Stimulated activated CD4-positive, alpha-beta T cell treated with anti-CD3 and anti-CD28 coated beads, Interleukin-4, amount 100 ng/mL, for 24 hours (primary cell): ENCODE measurements around the gene CHTF8.
"Not testable (repeated sequence)": the region's sequence is repeated elsewhere in the genome, so short reads cannot be mapped to it uniquely, and the experiment has no call there.

ENCODE experiments used
- DNase-seq: peaks from one replicate; pipeline ENCODE4 v3.0.0-alpha.2; 2020

Gene CHTF8, protein sequence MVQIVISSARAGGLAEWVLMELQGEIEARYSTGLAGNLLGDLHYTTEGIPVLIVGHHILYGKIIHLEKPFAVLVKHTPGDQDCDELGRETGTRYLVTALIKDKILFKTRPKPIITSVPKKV

DNA sequence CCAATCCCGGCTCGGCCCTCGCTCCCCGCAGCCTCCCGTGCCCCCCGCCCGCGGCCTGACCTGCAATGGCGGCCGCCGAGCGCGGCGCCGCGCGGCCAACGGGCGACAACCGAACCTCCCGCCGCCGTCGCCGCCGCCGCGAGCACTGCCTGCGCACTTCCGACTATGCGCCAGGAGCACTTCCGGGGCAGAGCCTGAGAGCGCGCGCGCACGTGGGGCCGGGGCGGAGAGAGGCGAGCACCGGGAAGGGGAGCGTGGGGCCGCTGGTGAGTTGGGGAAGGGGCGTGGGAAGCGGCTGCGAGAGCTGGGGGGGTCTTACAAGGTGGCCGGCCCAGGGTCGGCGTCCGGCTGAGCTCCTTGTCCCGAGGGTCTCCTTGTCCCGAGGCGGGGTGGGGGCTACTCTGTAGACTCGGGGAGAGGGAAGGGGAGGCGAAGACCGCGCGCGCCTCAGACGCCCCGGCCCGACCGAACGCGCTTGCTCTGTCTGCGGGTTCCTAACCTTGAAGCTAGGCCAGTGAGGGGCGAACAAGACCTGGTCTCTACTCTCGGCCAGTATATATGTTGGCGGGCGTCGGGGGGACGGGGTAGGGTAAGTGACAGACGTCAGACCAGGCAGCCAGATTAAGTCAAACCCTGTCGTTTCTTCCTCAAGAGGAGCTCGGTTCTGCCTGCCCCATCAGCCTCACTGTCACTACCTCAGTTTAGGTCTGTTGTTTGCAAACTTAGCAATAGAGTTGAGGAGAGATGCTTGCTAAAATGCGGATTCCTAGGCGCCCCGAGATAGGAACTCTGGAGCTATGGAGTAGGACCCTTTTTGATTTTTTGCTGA is at the start of gene CHTF8, which contains the start of gene UTP4:
Gene CHTF8 (minus strand): TSS at position 165 of the 829 bp plus-strand sequence. CDS start 11,130 bp downstream, outside the sequence.
Gene UTP4 (plus strand): TSS at position 226 of the 829 bp plus-strand sequence. CDS start 811 bp downstream, outside the sequence.
- DNase-seq = peak; percentile 88

DNA sequence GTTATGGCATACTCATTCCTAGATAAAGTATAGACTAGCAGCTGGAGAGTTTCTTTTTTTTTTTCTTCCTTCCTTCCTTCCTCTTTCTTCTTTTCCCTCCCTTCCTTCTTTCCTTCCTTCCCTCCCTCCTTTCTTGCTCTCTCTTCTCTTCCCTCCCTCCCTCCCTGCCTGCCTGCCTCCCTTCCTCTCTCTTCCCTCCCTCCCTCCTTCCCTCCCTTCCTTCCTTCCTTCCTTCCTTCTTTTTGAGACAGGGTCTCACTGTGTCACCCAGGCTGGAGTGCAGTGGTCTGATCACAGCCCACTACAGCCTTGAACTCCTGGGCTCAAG is 47.6 kb upstream of the CHTF8 start:
- DNase-seq = no peak

DNA sequence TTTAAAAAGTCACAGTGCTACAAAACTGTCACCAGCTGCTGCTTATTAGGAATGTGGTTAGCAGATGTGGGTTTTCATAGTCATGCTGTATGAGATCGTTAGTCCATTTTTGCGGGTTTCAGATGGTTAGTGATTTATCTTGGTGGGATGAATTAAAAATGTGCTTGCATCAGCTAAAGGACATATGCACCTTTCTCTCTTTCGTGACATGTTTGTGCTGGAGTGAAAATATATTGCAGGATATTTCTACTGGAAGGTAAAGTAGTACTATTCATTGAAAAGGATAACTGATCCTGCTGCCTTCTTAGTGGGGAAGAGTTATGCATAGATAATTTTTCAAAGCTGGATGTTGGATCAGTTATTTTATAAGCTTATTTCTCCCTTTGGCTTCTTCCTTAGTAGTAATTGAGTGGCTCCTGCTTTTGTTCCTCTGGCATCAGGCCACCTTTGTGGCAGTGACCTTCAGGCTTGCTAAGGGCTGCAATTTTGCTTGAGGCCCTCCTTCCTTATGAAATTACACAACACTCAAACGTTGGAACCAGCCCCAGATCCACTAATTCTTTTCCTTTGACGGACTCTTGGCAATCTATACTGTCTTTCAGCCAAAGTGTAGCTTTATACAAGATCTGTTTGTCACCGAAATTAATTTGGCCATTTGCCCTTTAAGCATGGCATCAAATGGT is 47.1 kb upstream of the CHTF8 start:
- no peak for DNase-seq

DNA sequence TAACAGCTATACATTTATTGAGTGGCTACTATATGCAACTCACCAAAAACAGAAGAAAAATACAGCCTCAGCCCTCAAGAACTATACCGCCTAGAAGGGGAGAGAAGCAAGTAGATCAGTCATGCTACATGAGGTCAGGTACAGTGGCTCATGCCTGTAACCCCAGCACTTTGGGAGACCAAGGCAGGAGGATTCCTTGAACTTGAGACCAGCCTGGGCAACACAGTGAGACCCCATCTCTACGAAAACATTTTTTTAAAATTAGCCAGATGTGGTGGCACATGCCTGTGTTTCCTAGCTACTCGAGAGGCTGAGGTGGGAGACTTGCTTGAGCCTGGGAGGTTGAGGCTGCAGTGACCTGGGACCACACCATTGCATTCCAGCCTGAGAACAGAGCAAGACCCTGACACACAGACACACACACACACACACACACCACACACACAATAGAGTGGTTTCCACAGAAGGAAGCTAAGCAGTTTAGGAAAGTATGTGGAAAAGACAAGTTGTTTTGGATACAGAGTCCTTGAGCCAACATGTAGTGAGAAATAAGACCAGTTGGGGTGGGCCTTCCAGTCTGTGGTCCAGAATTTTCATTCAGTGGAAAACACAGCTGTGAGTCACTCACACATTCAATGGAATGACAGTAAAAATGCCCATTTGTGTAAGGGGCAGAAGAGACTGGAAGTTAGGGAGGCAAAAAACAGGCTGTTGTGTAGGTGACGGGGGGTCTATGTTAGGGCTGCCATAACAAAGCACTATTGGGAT is 43.8 kb upstream of the CHTF8 start:
- DNase-seq = no peak

DNA sequence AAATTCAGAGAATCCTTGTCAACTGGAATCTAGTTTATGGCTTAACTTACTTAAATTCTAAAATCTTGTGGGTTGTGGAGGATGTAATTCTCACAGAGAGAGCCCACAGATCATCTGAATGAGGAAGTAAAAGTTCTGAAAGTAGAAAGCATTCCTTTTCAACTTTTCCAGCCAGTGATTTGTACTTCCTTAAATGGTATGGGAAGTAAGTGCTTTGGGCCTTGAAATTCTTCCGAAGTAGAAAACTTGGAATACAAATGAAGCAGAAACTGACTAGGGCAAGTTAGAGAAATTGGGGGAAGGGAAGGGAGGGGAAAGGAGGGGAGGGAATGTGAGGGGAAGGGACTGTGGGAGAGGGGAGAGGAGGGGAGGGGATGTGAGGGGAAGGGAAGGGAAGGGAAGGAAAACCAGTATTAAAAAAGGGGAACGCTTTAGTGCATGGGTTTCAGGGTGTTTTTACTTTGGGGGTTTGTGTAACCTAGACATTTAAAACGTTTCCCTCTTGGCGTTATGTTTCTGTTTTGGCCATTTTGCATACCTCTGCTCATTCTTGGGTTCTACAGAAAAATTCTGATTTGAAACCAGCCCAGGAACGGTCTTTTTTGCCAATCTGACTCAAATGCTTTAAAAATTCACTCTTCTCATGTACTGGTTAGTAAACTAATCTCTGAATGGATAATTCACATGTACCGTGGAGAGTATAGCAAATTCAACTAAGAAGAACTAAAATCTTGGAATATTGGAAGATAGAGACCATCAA is 39.1 kb upstream of the CHTF8 start:
- no peak for DNase-seq

DNA sequence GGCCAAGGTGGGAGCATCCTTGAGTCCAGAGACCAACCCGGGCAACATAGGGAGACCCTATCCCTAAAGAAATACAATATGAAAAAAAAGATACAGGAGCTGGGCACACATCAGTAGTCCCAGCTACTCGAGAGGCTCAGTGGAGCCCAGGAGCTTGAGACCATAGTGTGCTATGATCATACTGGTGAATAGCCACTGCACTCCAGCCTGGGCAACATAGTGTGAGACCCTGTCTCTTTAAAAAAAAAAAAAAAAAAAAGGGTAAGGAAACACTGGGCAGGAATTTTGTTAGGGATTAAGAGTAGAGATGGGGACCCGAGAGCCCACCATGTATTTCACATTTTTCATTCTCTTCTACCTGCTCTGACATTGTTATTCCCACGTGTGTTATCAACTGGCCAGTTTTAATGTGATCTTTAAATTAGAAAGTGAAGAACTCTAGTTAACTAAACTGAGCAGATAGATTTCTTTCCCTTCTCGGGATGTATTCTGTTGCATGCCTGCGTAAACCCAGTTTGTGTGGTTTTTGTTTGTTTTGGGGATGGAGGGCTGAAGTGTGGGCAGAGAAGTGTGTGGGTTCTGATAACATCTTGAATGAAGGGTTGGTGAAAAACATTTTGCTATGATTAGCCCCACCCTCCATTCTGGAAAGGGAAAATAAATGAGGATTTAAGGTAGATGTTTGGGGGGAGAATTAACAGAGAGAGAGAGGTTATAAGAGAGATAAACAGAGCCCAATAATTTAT is 37.4 kb upstream of the CHTF8 start:
- no peak for DNase-seq

DNA sequence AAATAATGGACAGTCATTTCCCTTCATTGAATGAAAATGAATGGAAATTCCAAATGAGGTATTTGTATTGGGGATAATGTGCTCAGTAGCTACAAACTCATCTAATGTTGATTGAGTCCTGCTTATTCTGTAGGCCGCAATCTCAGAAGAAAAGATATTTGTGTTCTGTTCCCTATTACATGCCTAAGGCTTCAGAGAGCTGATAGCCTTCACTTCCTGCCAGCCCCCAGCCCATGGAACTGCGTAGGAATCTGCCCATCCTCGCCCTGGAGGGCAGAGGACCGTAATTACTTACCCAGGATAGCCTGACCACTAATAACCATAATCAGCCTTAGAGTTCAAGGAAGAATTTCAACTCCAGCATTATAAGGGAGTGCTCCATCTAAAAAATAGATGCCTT is 36.7 kb upstream of the CHTF8 start:
- no peak for DNase-seq

DNA sequence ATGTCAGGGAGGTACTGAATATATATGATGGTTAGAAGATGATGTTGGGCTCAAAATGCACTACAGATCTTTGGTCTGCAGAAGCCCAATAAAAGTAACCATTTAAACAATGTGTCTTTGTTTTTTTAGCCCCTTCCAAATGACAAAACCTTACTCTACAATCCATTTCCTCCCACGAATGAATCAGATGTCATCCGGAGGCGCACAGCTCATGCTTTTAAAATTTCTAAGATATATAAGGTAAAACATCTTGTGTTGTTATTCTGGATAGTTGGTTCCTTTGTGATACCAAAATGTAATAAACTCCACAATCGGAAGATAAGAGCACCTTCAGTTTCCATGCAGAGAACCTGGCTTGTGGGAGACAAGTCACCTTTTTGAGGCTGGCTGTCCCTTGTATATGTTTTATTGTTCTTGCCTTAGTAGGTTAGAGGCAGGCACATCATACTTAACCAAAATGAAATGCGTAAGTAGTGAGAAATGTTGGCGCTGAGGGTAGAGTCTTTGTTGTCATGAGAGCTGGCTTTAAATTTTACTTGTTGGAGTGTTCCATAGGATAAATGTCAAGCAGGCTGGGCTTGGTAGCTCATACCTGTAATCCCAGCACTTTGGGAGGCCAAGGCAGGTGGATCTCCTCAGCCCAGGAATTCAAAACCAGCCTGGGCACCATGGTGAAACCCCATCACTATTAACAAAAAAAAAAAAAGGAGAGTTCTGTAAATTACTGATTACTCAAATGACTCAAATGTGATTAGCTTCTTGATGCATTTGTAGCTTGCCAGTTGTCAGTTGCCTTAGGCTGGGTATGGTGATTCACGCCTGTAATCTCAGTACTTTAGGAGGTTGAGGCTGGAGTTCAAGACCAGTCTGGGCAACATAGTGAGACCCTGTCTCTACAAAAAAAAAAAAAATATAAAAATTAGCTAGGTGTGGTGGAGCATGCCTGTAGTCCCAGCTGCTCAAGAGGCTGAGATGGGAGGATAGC is 34.9 kb upstream of the CHTF8 start:
- DNase-seq = no peak

DNA sequence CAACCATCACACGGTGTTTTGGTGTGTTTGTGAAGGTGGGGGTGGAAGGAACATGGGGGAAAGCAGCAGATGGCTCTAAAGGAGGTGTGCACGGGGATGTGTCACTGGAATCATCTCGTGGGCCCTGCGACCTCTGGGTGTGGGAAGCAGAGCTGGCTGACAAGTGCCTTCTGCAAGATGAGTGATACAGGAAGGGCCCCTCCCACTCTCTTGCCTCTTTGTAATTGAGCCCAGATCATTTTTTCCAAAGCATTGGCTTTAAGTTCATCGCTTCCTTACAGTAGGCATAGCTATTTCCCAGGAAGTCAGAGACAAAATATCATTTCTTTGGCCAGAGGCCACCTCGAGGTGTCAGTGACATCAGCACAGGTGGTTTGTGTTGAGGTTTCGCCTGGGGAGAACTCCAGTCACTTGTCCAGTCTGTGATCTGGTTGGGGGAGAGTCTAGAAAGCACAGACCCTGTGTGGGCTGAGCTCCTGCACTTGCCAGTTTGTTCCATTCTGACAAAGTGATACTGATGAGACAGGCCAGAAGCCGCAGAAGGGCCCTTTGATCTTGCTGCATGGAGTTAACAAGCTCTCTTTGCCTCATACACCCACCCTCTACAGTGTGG is 33.9 kb upstream of the CHTF8 start:
- peak; percentile 87 for DNase-seq

DNA sequence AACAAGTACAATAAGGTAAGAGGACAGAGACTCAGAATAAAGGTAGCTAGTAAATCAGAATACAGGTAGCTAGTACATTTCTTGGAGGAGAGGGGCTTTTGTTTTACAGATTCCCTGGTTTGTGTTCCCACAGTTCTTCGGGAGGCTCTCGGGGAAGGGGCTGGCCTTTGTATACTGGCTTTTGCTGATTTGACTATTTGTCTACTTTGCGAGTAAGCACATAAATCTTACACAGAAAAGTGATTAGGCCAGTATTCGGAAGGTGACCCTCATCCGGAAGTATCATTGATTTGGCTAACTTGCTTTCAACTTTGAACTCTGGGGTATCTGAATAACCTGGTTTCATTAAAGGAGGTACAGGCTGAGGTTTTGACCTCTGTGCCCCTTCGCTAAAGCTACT is 33.2 kb upstream of the CHTF8 start:
- no peak for DNase-seq

DNA sequence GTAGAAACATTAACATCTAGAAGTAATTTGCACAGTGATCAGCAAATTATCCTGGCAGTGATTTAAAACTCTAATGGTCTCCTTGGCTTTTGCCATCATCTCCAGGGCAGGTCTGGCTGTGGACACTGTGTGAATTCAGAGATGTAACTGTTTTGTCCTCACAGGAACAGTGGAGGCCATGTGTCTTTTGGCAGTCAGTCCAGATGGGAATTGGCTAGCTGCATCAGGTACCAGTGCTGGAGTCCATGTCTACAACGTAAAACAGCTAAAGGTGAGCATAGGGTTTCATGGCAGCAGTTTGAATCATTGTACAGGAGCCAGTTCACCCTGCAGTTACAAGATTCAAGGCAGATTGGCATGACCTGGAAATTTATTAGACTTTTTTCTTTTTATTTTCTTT is 27.8 kb upstream of the CHTF8 start:
- DNase-seq = no peak

DNA sequence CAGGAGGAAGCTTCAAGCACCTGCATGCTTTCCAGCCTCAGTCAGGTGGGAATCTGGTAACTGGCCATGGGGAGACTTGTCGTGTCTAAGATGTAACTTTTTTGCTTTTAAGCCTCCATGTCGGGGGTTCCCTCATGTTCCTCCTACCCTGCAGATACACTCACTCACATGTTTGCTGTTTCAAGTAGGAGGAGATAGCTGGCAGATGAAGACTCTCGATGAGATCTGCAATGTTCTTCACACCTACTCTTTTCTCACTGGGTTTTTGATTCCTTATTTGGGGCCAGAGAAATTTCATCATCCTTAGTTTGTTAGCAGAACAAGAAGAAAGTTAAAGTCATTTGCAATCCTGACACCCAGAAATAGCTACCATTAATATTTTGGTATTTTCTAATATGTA is 24.8 kb upstream of the CHTF8 start:
- DNase-seq = no peak

DNA sequence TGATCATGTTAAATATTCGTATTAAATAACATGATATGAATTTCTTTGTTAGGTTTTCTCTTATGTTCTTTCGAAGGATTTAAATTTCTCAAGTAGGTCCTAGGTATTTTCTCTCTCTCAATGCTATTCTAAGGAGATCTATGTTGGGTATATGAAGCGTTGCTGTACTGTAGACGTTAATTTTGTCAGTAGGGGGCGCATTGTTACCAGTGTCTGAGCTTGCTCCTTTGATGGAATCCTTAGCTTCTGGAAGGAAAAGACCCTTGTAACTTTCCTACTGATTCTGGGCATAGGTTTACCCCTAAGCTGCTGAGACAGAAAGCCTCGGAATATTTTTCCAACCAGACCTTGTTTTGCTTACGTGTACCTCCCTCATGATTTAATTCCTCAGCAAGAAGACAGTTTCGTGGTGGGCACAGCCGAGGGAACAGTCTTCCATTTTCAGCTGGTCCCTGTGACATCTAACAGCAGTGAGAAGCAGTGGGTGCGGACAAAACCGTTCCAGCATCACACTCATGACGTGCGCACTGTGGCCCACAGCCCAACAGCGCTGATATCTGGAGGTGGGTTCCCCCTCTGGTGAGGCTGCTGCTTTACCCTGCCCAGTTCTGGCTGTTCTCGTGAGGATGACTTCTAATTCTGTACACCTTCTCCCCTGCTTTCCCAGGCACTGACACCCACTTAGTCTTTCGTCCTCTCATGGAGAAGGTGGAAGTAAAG is 17.9 kb upstream of the CHTF8 start:
- DNase-seq = peak; percentile 64

DNA sequence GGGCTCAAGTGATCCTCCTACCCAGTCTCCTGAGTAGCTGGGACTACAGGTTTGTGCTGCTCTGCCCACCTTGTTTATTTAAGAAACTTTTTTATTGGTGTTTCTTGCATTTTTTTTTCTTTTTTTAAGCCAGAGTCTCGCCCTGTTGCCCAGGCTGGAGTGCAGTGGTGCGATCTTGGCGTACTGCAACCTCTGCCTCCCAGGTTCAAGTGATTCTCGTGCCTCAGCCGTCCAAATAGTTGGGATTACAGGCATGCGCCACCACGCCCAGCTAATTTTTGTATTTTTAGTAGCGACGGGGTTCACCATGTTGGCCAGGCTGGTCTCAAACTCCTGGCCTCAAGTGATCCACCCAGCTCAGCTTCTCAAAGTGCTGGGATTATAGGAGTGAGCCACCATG is 17.2 kb upstream of the CHTF8 start:
- DNase-seq = not testable (repeated sequence)

DNA sequence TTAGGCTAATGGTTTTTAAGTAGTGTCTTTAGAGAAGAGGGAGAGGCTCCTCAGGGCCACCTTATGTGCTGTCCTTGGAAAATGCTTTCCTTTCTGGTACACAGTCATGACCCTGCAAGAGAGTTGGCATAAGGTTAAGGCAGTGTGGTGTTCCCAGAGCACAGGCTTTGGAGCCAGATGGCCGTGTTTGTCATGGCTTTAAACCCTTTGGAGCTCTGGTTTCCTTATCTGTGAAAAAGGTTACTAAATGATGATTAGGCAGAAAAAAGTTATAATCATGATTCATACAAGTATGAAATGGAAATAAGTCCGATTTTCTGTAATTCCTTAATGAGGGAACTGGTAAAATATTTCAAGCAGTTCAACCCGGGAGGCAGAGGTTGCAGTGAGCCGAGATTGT is 13.3 kb upstream of the CHTF8 start:
- DNase-seq = no peak

DNA sequence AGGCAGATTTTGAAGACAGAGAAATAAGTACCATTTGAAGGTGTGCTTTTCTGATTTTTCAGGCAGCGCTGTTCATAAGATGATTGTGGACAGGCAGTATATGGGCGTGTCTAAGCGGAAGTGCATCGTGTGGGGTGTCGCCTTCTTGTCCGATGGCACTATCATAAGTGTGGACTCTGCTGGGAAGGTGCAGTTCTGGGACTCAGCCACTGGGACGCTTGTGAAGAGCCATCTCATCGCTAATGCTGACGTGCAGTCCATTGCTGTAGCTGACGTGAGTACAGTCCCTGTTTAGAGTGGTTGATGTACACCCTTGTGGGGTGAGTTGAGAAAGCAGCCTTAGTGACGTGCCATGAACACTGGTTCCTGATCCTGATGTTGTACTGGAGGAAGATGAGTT is 10.7 kb upstream of the CHTF8 start:
- DNase-seq = no peak

DNA sequence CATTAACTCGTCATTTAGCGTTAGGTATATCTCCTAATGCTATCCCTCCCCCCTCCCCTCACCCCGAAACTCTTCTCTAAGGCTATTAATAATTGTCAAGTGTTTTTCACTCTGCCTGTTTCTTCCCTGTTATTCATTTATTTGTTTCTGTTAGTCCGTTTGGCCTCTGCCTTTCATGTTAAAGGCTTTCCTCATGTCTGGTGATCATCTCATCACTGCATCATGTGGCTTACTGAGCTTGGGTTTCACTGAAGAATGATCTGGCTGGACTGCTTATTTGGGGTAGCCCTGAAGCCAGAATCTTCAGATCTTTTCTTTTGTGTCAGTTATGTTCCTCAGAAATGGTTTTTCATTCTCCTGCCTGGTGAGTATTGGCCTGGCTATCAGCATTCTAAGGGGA is 9.5 kb upstream of the CHTF8 start:
- DNase-seq = no peak

DNA sequence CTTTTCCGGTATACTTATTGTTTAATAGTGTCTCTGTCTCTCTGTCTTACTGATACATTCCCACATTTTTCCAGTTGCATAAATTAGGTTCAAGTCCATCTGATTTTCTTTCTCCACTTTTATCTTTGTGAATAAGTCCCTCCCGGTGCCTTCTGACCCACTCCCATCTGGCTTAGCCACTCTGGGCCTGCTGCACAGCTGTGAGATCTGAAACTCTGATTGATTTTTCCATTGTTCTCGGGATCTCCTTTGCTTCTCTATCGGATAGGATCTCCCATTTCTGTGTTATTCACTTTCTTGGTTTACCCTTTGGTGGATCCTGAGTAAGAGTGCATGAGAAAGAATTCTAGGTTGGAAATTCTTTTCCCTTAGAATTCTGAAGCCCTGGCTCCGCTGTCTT is 8.6 kb upstream of the CHTF8 start:
- no peak for DNase-seq

DNA sequence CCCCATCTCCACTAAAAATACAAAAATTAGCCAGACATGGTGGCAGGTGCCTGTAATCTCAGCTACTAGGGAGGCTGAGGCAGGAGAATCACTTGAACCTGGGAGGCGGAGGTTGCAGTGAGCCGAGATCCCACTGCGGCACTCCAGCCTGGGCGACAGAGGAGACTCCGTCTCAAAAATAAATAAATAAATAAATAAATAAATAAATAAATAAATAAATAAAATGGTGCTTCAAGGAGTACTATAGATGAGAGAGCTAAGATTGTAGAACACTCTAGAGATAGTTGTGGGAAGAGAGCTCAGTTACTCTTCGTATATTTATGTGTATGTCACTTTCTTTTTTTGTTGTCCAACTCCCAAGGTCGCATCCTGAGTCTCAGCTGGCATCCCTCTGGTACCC is 7.1 kb upstream of the CHTF8 start:
- not testable (repeated sequence) for DNase-seq
